GM19324 (cell line): Measurements from ENCODE around the gene GLYATL2.
A peak's percentile ranks its signal among the peaks of the same experiment; 100 is the strongest.

Experiments used
- ATAC-seq: cut with Tn5 transposase; IDR thresholded peaks from one replicate; pipeline ENCODE4 v1.9.1; 2021; ENCODE audit warnings: mild to moderate bottlenecking, moderate library complexity; ENCODE audit not compliant: unreplicated experiment, low FRiP score

GLYATL2 gene

GRCh38 chr11:58801974-58802545, 42.4 kb downstream of the GLYATL2 start:
- no peak for ATAC-seq

- ATAC-seq, result no peak
Measured at GRCh38 chr11:58801302-58801701, 43.2 kb downstream of the GLYATL2 start.

GRCh38 chr11:58796333-58796732, 48.2 kb downstream of the GLYATL2 start:
- ATAC-seq, result no peak

DNA sequence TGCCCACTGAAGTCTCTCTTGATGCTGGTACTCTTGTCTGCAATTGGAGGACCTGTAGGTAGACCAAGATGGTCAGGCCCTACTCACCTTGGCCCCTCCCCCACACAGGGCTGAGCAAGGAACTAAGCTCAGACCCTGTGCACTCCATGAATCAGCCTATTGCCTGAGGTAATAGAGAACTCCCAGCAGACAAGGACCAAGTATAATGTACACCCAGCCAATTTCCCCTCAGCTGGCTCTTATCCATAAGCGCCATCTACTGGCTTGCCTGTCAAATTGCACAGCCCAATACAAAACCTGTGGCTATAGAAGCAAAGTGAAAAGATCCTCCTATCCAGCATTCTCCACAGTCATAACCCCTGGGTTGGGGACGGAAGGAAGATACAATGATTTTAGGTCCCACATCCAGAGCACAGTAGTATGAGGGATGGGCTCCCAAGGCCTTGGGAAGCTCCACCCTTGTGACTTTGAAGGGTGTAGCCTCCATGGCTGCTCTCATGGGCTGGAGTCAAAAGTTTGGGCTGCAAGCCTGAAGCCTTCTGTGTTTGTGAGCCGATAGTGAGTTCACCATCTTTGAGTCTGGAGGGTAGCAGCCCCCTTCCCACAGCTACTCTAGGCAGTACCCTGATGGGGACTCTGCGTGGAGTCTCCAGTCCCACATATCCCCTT, 56.0 kb downstream of the GLYATL2 start:
- ATAC-seq, result peak; percentile 87

DNA sequence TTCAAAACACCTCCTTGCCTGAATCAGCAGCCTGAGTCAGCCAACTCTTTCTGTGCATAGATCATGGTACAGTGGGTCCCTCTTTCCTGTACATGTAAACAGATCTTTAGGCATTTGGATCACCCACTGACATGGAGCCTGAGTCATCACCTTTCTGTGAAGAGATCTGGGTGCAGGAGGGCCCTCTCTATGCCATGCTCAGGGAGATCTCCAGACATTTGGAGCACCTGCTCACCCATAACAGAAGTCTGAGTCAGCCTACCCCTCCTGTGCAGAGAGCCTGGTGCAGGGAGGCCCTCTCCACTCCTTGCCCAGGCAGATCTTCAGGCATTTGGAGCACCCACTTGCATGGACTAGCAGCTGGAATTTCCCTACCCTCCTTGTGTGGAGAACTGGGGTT, 56.6 kb downstream of the GLYATL2 start:
- no peak for ATAC-seq

DNA sequence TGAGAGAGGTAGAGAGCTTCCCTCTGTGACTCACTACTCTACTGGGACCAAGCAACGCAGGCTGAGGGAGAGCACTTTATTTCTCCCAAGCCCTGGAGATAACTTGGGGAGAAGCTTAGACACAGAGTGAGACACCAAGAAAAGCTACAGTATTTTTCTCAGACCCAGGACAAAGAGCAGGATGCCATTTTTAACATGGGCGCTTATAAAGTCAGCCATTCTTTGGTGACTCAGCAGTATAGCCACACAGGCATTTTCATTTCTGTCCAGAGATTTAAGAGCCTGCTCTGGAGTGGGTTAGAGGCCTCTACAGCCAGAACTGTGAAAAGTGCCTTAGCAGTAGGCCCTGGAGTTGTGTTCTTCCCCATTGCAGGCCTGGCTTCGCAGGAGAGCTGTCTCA, 57.8 kb downstream of the GLYATL2 start:
- ATAC-seq, result no peak

DNA sequence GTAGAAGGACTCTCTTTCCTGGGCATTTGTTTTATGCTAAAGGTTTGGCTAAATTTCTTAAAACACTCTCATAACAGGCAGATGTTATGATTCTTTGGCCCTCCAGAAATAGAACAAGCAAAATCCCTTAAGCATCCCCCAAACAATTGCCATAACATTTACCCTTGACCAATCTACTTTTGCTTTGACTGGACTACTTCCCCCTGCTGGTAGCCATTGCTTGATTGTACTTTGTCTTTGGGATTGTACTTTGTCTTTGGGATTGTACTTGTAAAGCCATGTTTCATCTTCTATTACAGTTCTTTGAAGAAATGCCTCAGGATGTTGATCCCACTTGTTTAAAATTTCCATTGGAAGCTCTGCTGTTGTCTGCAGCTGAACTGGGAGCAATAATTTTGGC, 59.5 kb downstream of the GLYATL2 start:
- ATAC-seq, result no peak
